GM23338 (cell line): ENCODE measurements around the gene CST9L.

Experiments
- EZH2 ChIP-seq: fragments of 200-600 bp; sonication (generic); IDR thresholded peaks from one replicate; pipeline ENCODE4 v1.8.0; 2017; ENCODE audit warnings: antibody characterized with exemption, mild to moderate bottlenecking, low read depth; ENCODE audit not compliant: unreplicated experiment
- EZH2phosphoT487 ChIP-seq: fragments of 200-600 bp; sonication (generic); IDR thresholded peaks from one replicate; pipeline ENCODE4 v1.8.1; 2018; ENCODE audit warnings: antibody characterized with exemption; ENCODE audit not compliant: unreplicated experiment
- JUNB ChIP-seq: IDR thresholded peaks from one replicate; pipeline ENCODE4 v1.6.1; 2016; ENCODE audit warnings: antibody characterized with exemption; ENCODE audit not compliant: unreplicated experiment
- NANOG ChIP-seq: IDR thresholded peaks from 2 replicates; pipeline ENCODE4 v1.6.1; 2016; ENCODE audit warnings: antibody characterized with exemption, borderline replicate concordance
- POLR2AphosphoS5 ChIP-seq: IDR thresholded peaks from 2 replicates; pipeline ENCODE4 v1.6.1; 2016; ENCODE audit warnings: antibody characterized with exemption, low read depth
- REST ChIP-seq: IDR thresholded peaks from one replicate; pipeline ENCODE4 v1.6.1; 2018; ENCODE audit warnings: antibody characterized with exemption; ENCODE audit not compliant: unreplicated experiment
- TF ChIP-seq, protein P1 (sequence below), 2 experiments: fragments of 200-600 bp in 1 of 2; sonication (generic) in 1 of 2; conservative IDR thresholded peaks; 2 replicates each; pipeline versions ENCODE4 v1.5.1 to v1.6.1; 2016 to 2017; ENCODE audit warnings: antibody characterized with exemption in 2 of 2, low read depth in 2 of 2, mild to moderate bottlenecking in 2 of 2, moderate library complexity in 1 of 2

DNA sequence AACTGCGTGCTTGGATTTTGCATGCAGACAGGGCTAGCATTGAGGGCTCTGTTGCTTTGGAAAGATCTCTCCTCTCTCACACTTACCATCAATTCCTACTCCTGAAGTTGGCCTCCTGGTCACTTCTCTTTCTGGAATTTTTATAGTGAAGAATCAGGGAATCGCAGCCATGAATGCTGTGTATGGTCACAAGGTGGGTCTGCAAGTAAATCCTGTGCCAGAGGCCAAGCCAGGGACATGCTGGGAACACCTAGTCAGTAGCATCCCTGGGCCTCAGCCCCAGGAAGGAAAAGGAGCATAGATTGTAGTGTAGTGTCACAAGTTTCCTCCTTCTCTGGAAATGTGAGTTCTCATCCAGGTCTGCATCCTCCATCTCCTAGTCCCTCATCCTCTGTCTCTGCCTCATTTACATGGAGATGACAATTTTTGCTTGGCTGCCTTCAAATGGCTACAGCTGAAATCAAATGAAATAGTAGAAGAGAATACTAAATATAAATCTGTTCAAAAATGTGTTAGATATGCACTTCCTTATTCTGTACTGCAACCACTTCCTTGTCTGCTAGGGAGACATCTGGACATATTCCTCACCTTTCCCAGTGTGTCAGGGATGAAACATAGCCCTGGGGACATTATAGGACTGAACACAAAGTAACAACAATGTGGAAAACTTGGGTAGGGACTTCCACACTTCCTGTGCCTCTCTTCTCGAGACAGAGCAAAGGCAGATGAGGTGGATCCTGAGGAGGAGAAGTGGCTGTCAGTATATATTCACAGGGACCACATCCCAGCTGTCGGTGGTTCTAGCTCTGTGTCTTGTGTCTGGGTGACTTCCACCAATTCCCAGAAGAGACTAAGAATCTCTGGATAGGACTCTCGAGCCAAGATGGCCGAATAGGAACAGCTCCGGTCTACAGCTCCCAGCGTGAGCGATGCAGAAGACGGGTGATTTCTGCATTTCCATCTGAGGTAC is 20.4 kb upstream of the CST9L start:
- TF ChIP-seq NANOG (no peak), EZH2 (no peak), POLR2AphosphoS5 (no peak), JUNB (no peak), REST (no peak), EZH2phosphoT487 (no peak)
- TF ChIP-seq, protein P1, sequence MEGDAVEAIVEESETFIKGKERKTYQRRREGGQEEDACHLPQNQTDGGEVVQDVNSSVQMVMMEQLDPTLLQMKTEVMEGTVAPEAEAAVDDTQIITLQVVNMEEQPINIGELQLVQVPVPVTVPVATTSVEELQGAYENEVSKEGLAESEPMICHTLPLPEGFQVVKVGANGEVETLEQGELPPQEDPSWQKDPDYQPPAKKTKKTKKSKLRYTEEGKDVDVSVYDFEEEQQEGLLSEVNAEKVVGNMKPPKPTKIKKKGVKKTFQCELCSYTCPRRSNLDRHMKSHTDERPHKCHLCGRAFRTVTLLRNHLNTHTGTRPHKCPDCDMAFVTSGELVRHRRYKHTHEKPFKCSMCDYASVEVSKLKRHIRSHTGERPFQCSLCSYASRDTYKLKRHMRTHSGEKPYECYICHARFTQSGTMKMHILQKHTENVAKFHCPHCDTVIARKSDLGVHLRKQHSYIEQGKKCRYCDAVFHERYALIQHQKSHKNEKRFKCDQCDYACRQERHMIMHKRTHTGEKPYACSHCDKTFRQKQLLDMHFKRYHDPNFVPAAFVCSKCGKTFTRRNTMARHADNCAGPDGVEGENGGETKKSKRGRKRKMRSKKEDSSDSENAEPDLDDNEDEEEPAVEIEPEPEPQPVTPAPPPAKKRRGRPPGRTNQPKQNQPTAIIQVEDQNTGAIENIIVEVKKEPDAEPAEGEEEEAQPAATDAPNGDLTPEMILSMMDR (conservative IDR thresholded peaks at IDR 0.05; ENCODE audit: low read depth in 2 of 2) = no peak
